GM23338 (cell line): Measurements from ENCODE around the gene F12. TPM values are rescaled to one million over a fixed set of nuclear protein-coding genes. Genes with fewer than 3 reads are reported as not detected.

Source experiments
- ATAC-seq: fragments of 200-7000 bp; cut with Tn5 transposase; 3 replicates; pipeline ENCODE4 v1.9.1; 2020
- DNase-seq: peaks from one replicate; pipeline ENCODE4 v3.0.0-alpha.2; 2015; ENCODE audit warnings: low spot score
- H2AFZ ChIP-seq: fragments of 200-600 bp; sonication (generic); 2 replicates; pipeline ENCODE4 v1.8.0; 2016; ENCODE audit warnings: antibody characterized with exemption, mild to moderate bottlenecking, moderate library complexity
- H3F3A ChIP-seq: fragments of 200-600 bp; sonication (generic); replicated peaks from 2 replicates; pipeline ENCODE4 v1.8.0; 2017; ENCODE audit warnings: antibody characterized with exemption, mixed run types, low read depth
- H3K27ac ChIP-seq: fragments of 200-600 bp; sonication (generic); 2 replicates; pipeline ENCODE4 v1.6.1; 2016; ENCODE audit warnings: low read depth
- H3K27me3 ChIP-seq: fragments of 200-600 bp; sonication (generic); 2 replicates; pipeline ENCODE4 v1.8.0; 2016; ENCODE audit warnings: mild to moderate bottlenecking, mixed run types, moderate library complexity; ENCODE audit not compliant: insufficient read depth
- H3K36me3 ChIP-seq: fragments of 200-600 bp; sonication (generic); 2 replicates; pipeline ENCODE4 v1.8.0; 2016; ENCODE audit warnings: mild to moderate bottlenecking; ENCODE audit not compliant: insufficient read depth
- H3K4me1 ChIP-seq: fragments of 200-600 bp; sonication (generic); 2 replicates; pipeline ENCODE4 v1.8.0; 2016; ENCODE audit warnings: mild to moderate bottlenecking, moderate library complexity; ENCODE audit not compliant: insufficient read depth
- H3K4me2 ChIP-seq: fragments of 200-600 bp; sonication (generic); 2 replicates; pipeline ENCODE4 v1.7.1; 2017; ENCODE audit warnings: mixed run types
- H3K4me3 ChIP-seq: fragments of 200-600 bp; sonication (generic); 2 replicates; pipeline ENCODE4 v1.6.1; 2016; ENCODE audit warnings: mixed run types
- H3K79me2 ChIP-seq: fragments of 200-600 bp; sonication (generic); replicated peaks from 2 replicates; pipeline ENCODE4 v1.8.0; 2017; ENCODE audit warnings: mild to moderate bottlenecking; ENCODE audit not compliant: insufficient read depth
- H3K9me2 ChIP-seq: fragments of 200-600 bp; sonication (generic); 2 replicates; pipeline ENCODE4 v1.8.0; 2017; ENCODE audit not compliant: insufficient read depth
- H4K20me1 ChIP-seq: fragments of 200-600 bp; sonication (generic); replicated peaks from 2 replicates; pipeline ENCODE4 v1.8.0; 2017; ENCODE audit warnings: mild to moderate bottlenecking; ENCODE audit not compliant: insufficient read depth
- H3K27ac Mint-ChIP-seq: 2 replicates; pipeline ENCODE4 v1.8.0; 2020; ENCODE audit warnings: inconsistent platforms, mild to moderate bottlenecking, moderate library complexity, mixed read lengths
- H3K27me3 Mint-ChIP-seq: 3 replicates; pipeline ENCODE4 v1.8.0; 2022; ENCODE audit warnings: low read depth, mild to moderate bottlenecking, moderate library complexity, mixed read lengths, inconsistent platforms; ENCODE audit not compliant: insufficient read depth, poor library complexity
- H3K36me3 Mint-ChIP-seq: 3 replicates; pipeline ENCODE4 v1.8.0; 2021; ENCODE audit warnings: low read depth, mild to moderate bottlenecking, inconsistent platforms, moderate library complexity, mixed read lengths
- H3K4me1 Mint-ChIP-seq: 3 replicates; pipeline ENCODE4 v1.8.0; 2020; ENCODE audit warnings: mild to moderate bottlenecking, inconsistent platforms, mixed read lengths
- H3K4me3 Mint-ChIP-seq: 3 replicates; pipeline ENCODE4 v1.8.0; 2021; ENCODE audit warnings: moderate library complexity, mild to moderate bottlenecking, inconsistent platforms, mixed read lengths
- H3K9me3 Mint-ChIP-seq: 3 replicates; pipeline ENCODE4 v1.8.0; 2020; ENCODE audit warnings: moderate library complexity, mild to moderate bottlenecking, inconsistent platforms, mixed read lengths
- CREB1 ChIP-seq: fragments of 250-450 bp; sonication (Bioruptor Pico); IDR thresholded peaks from 2 replicates; pipeline ENCODE4 v1.5.0; 2020; ENCODE audit warnings: low read depth, mild to moderate bottlenecking, moderate library complexity
- CTCF ChIP-seq, 2 experiments: fragments of 200-600 bp in 1 of 2; sonication (generic) in 1 of 2; conservative IDR thresholded peaks; 2 replicates each; pipeline versions ENCODE4 v1.5.1 to v1.6.1; 2016 to 2017; ENCODE audit warnings: antibody characterized with exemption in 2 of 2, low read depth in 2 of 2, mild to moderate bottlenecking in 2 of 2, moderate library complexity in 1 of 2
- ETS1 ChIP-seq: IDR thresholded peaks from 2 replicates; pipeline ENCODE4 v1.6.1; 2016; ENCODE audit warnings: antibody characterized with exemption
- EZH2 ChIP-seq: fragments of 200-600 bp; sonication (generic); IDR thresholded peaks from one replicate; pipeline ENCODE4 v1.8.0; 2017; ENCODE audit warnings: antibody characterized with exemption, mild to moderate bottlenecking, low read depth; ENCODE audit not compliant: unreplicated experiment
- EZH2phosphoT487 ChIP-seq: fragments of 200-600 bp; sonication (generic); IDR thresholded peaks from one replicate; pipeline ENCODE4 v1.8.1; 2018; ENCODE audit warnings: antibody characterized with exemption; ENCODE audit not compliant: unreplicated experiment
- JUNB ChIP-seq: IDR thresholded peaks from one replicate; pipeline ENCODE4 v1.6.1; 2016; ENCODE audit warnings: antibody characterized with exemption; ENCODE audit not compliant: unreplicated experiment
- NANOG ChIP-seq: IDR thresholded peaks from 2 replicates; pipeline ENCODE4 v1.6.1; 2016; ENCODE audit warnings: antibody characterized with exemption, borderline replicate concordance
- POLR2AphosphoS5 ChIP-seq: IDR thresholded peaks from 2 replicates; pipeline ENCODE4 v1.6.1; 2016; ENCODE audit warnings: antibody characterized with exemption, low read depth
- REST ChIP-seq: IDR thresholded peaks from one replicate; pipeline ENCODE4 v1.6.1; 2018; ENCODE audit warnings: antibody characterized with exemption; ENCODE audit not compliant: unreplicated experiment
- STAT1 ChIP-seq: IDR thresholded peaks from one replicate; pipeline ENCODE4 v1.6.1; 2016; ENCODE audit warnings: antibody characterized with exemption; ENCODE audit not compliant: unreplicated experiment
- ZNF114 ChIP-seq: fragments of 250-450 bp; sonication (Bioruptor Pico); IDR thresholded peaks from 2 replicates; pipeline ENCODE4 v1.5.0; 2020; ENCODE audit warnings: mild to moderate bottlenecking, moderate library complexity
- ZNF331 ChIP-seq: fragments of 250-450 bp; sonication (Bioruptor Pico); IDR thresholded peaks from 2 replicates; pipeline ENCODE4 v1.5.0; 2020; ENCODE audit warnings: low read depth, mild to moderate bottlenecking, moderate library complexity
- ZNF462 ChIP-seq: fragments of 250-450 bp; sonication (Bioruptor Pico); IDR thresholded peaks from 2 replicates; pipeline ENCODE4 v1.5.0; 2020; ENCODE audit warnings: mild to moderate bottlenecking, moderate library complexity
- polyA plus RNA-seq: library from polyadenylated mRNA; unstranded; fragments of >200 nt; fragmentation: Nextera tagmentation; extraction: Ambion mirVana; gene quantifications from 2 replicates; pipeline ENCODE4 v1.2.1, GENCODE V29; 2016
- total RNA-seq: library from RNA; depleted of rRNA; stranded (reverse); fragments of >200 nt; shearing (Covaris generic); gene quantifications from 2 replicates; pipeline ENCODE4 v1.2.3, GENCODE V29; 2014

Gene F12
- total and polyA plus RNA-seq, 2 experiments from 2014 or later = 2.9 to 8.0 TPM

GRCh38 chr5:177371120-177372033, 38.0 kb downstream of the F12 start:
- Histone ChIP-seq H3K27me3 (peaks cover 15% of the 10 kb centered on the region), H3K4me2 (peak overlapping the region; percentile 81), H3F3A (0 out of 2 replicates have a peak, but pooled peaks cover 14% of the 10 kb centered on the region), H3K4me1 (peaks cover 38% of the 10 kb centered on the region), H3K79me2 (no peaks in the 10 kb centered on the region), H3K27ac (0 out of 2 replicates have a peak overlapping the region, but pooled peaks have one; percentile 63), H3K4me3 (peak overlapping the region; percentile 59), H2AFZ (no peak overlapping the region), H4K20me1 (no peaks in the 10 kb centered on the region; the same call in 1 of the 2 replicates), H3K9me2 (no peaks in the 10 kb centered on the region), H3K36me3 (no peaks in the 10 kb centered on the region)
- Mint-ChIP-seq H3K27ac (no peak overlapping the region), H3K9me3 (no peaks in the 10 kb centered on the region; the same call in 2 of the 3 replicates), H3K4me3 (peak overlapping the region; percentile 69), H3K4me1 (peaks cover 45% of the 10 kb centered on the region), H3K27me3 (peaks cover 36% of the 10 kb centered on the region), H3K36me3 (peaks cover 11% of the 10 kb centered on the region)
- no peak for DNase-seq
- TF ChIP-seq EZH2 = no peak
- no peak for TF ChIP-seq STAT1
- TF ChIP-seq ZNF114 (CRISPR knock-in tag) = no peak
- no peak for TF ChIP-seq NANOG
- no peak for TF ChIP-seq ZNF462
- no peak for TF ChIP-seq ZNF331 (CRISPR knock-in tag)
- no peak for TF ChIP-seq CTCF (conservative IDR thresholded peaks at IDR 0.05; ENCODE audit: low read depth in 2 of 2)
- TF ChIP-seq EZH2phosphoT487 = no peak
- no peak for TF ChIP-seq ETS1
- TF ChIP-seq CREB1 (CRISPR knock-in tag) = no peak
- TF ChIP-seq POLR2AphosphoS5 = no peak; the same call in 1 of the 2 replicates
- no peak for TF ChIP-seq REST
- TF ChIP-seq JUNB = no peak
- no peak for ATAC-seq
